Testis (tissue), 2 donors: ENCODE data around the gene MAMDC2.

ENCODE experiments used
- POLR2A ChIP-seq: fragments of 450-650 bp; IDR thresholded peaks from one replicate; pipeline ENCODE4 v1.6.1; 2017; ENCODE audit warnings: antibody characterized with exemption, mild to moderate bottlenecking, moderate library complexity
- TF ChIP-seq, protein P1 (sequence below), 3 experiments: fragments of 450-650 bp in 2 of 3; fragments of 200-600 bp in 1 of 3; sonication (generic) in 1 of 3; IDR thresholded peaks; one replicate each; pipeline ENCODE4 v1.5.1; 2016 to 2019; ENCODE audit warnings: antibody characterized with exemption in 3 of 3, mild to moderate bottlenecking in 2 of 3, moderate library complexity in 1 of 3

DNA sequence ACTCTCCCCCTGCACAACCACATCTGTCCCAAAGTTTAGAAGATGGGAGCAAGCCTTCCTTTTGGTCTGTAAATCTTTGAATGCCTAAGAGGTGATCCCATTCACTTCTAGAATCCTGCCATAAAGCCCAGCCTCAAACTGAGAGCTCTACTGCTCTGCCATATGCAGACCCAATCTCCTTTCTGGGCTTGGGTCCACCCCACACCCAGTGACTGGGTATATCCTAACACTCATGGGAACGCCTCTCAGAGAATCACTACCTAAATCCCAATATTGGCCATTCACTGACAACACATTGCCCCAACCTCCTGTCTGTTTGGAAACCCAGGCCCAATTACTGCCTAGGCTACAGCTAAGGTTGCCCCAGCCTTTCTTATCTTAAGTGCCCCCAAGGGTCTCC, 90.7 kb downstream of the MAMDC2 start:
- TF ChIP-seq, protein P1, sequence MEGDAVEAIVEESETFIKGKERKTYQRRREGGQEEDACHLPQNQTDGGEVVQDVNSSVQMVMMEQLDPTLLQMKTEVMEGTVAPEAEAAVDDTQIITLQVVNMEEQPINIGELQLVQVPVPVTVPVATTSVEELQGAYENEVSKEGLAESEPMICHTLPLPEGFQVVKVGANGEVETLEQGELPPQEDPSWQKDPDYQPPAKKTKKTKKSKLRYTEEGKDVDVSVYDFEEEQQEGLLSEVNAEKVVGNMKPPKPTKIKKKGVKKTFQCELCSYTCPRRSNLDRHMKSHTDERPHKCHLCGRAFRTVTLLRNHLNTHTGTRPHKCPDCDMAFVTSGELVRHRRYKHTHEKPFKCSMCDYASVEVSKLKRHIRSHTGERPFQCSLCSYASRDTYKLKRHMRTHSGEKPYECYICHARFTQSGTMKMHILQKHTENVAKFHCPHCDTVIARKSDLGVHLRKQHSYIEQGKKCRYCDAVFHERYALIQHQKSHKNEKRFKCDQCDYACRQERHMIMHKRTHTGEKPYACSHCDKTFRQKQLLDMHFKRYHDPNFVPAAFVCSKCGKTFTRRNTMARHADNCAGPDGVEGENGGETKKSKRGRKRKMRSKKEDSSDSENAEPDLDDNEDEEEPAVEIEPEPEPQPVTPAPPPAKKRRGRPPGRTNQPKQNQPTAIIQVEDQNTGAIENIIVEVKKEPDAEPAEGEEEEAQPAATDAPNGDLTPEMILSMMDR (IDR thresholded peaks at IDR 0.05): no peak
- no peak for TF ChIP-seq POLR2A
